GM21723 (cell line): ENCODE data around the gene ZBTB1.
A peak's percentile ranks its signal among the peaks of the same experiment; 100 is the strongest.

Source experiments
- ATAC-seq: cut with Tn5 transposase; IDR thresholded peaks from one replicate; pipeline ENCODE4 v1.9.1; 2021; ENCODE audit warnings: mild to moderate bottlenecking, moderate library complexity; ENCODE audit not compliant: unreplicated experiment

The ZBTB1 gene, protein sequence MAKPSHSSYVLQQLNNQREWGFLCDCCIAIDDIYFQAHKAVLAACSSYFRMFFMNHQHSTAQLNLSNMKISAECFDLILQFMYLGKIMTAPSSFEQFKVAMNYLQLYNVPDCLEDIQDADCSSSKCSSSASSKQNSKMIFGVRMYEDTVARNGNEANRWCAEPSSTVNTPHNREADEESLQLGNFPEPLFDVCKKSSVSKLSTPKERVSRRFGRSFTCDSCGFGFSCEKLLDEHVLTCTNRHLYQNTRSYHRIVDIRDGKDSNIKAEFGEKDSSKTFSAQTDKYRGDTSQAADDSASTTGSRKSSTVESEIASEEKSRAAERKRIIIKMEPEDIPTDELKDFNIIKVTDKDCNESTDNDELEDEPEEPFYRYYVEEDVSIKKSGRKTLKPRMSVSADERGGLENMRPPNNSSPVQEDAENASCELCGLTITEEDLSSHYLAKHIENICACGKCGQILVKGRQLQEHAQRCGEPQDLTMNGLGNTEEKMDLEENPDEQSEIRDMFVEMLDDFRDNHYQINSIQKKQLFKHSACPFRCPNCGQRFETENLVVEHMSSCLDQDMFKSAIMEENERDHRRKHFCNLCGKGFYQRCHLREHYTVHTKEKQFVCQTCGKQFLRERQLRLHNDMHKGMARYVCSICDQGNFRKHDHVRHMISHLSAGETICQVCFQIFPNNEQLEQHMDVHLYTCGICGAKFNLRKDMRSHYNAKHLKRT

DNA sequence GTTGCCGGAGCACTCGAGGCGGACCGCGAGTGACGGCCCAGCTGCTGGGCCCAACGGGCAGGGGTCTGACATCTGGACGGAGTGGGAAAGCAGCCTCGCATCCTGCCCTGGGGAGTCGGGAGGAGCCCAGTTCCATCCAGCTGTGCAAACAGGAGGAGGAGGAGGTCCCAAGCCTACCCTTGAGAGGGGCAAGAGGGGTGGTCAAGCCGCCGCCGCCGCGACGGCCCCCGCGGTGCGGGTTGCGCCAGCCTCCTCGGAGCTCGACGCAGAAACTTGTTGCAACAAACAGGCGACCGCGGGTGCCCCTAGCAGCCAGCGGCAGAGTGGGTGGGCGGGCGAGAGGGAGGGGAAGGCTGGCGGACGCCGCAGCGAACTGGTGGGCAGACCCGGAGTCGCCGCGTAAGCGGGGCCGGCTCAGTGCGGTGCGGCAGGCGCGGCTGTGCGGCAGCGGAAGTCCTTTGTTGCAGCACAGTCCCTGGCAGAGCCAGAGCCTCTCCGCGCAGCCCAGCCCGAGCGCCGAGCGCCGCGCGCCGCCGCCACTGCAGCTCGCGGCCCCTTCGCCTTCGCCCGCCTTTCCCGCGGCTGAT, at the start of gene ZBTB1:
Gene ZBTB1 (plus strand): TSS at position 461 of the 587 bp plus-strand sequence. CDS start 16,735 bp downstream, outside the sequence.
- peak; percentile 24 for ATAC-seq

DNA sequence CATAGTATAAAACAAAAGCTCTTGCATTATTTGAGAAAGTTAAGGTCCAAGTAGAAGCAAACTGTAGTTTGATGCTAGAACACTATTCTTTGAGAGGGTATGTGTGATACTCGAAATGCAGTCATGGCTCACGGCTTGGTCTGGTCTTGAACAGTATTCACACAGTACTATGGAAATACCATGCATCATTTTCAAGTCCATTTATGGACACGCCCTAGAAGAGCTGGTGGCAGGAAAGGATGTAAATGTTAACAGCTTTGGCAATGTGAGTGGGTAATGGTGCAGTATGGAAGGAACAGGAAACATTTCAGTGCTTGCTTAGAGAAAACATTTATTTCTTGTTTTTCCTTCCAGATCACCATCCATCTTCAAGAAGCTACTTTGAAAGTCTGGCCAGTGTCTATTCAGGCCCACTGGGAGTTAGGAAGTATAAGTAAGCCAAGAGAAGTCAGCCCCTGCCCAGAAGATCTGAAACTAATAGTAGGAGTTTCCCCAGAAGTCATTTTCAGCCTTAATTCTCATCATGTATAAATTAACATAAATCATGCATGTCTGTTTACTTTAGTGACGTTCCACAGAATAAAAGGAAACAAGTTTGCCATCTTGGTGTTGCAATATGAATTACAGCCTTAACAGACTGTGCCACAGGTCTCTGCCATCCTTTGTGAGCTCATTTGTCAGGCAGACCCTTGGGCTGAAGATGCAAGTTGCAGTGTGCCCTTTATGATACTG, 45.0 kb upstream of the ZBTB1 start:
- no peak for ATAC-seq

DNA sequence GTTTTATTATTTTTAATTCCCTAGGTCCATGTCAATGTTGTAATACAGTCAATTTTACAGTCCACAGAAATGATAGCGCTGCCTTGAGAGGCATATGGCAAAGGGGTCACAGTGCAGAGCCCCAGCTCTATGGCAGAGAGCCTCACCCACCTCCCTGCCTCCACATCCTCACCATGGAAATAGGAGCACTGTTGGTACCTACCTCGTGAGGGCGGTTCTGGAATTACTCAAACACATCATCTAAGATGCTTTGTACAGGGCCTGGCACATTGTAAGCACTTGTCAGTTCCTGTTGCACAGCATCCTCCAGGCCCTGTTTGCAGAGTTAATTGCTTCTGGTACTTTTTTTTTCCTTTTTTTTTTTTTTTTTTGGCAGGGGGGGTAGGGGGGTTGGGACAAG, 43.3 kb upstream of the ZBTB1 start:
- no peak for ATAC-seq

GRCh38 chr14:64463195-64463594, 41.4 kb upstream of the ZBTB1 start:
- ATAC-seq: peak; percentile 49

GRCh38 chr14:64463873-64464272, 40.7 kb upstream of the ZBTB1 start:
- ATAC-seq: no peak

- ATAC-seq: no peak
Measured at GRCh38 chr14:64464651-64465050, 39.9 kb upstream of the ZBTB1 start.

GRCh38 chr14:64465191-64465822, 39.3 kb upstream of the ZBTB1 start, which contains the start of gene AKAP5:
Gene AKAP5, plus strand, starts transcription at chr14:64465499. Its CDS starts 2,896 bp downstream, at chr14:64468395.
- peak; percentile 62 for ATAC-seq

GRCh38 chr14:64465831-64466554, 38.6 kb upstream of the ZBTB1 start:
- no peak for ATAC-seq

- no peak for ATAC-seq
Measured at GRCh38 chr14:64467101-64467500, 37.5 kb upstream of the ZBTB1 start.

GRCh38 chr14:64467566-64467965, 37.0 kb upstream of the ZBTB1 start:
- no peak for ATAC-seq

DNA sequence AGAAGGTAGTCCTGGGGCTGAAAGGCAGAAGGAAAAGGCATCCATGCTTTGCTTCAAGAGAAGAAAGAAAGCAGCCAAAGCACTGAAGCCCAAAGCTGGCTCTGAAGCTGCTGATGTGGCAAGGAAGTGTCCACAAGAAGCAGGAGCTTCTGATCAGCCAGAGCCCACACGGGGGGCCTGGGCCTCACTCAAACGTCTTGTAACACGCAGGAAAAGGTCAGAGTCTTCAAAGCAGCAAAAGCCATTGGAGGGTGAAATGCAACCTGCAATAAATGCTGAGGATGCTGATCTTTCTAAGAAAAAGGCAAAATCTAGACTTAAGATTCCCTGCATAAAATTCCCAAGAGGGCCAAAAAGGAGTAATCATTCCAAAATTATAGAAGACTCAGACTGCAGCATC, 36.1 kb upstream of the ZBTB1 start:
- ATAC-seq: no peak

DNA sequence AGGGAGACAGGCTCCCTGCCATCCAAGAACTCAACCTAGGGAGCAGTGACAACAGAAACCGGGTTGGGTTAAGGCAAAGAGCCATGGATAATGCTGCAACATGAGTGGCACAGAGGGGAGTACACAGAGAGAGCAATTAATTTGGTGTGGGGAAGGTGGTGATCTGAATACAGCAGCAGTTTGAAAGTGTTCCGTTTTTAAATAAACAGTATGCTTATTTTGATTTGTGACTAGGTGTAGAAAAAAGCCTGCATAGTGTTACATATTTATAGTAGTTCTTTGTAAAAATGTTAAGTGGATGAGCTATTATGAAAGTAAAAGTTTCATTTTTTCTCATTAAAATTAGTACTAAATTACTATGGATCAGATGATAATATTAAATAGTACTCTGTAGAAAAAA, 30.5 kb upstream of the ZBTB1 start:
- ATAC-seq: no peak

- ATAC-seq: no peak
Measured at GRCh38 chr14:64474698-64475097, 29.9 kb upstream of the ZBTB1 start.

DNA sequence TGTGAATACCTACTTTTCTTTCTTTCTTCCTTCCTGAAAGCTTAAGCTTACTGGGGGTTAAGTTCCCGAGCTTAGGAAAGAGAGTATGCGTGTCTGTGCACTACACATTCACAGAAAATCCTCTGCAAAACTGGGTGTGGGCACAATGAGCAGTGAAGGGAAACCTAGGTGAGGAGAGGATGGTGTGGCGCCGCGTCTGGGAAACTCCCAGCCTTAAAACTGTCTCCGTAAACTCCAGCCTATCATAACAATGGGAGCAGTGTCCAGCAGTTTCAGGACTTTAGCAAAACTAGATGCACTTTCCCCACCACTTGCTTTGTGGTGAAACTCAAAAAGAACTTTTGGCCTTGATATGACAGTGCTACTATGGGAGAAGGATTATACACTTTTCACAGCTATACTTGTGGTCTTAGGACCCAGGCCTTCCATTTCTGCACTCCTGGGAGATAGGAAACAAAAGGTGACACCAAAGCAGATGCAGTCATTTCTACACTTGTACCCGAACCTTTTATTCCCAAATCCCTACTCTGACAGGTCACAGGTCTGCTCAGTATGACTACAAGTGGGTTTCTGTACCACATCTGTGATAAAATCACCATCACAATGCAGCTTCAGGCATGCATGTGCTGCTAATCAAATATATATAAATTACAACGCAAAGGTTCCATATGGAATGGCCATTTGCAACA, 28.8 kb upstream of the ZBTB1 start:
- ATAC-seq: no peak

DNA sequence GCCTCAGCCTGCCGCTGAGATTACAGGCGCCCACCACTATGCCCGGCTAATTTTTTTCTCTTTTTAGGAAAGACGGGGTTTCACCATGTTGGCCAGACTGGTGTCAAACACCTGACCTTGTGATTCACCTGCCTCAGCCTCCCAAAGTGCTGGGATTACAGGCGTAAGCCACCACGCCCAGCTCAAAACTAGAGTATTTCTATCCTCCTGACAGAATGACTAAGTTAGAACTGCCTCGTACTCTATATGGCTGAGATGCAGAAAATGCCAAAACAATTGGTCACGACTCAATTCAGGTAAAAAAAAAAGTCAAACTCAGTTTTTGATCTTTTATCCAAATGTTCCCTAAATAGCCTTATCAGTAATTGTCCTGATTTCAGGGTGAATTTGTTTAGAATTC, 28.1 kb upstream of the ZBTB1 start:
- no peak for ATAC-seq

DNA sequence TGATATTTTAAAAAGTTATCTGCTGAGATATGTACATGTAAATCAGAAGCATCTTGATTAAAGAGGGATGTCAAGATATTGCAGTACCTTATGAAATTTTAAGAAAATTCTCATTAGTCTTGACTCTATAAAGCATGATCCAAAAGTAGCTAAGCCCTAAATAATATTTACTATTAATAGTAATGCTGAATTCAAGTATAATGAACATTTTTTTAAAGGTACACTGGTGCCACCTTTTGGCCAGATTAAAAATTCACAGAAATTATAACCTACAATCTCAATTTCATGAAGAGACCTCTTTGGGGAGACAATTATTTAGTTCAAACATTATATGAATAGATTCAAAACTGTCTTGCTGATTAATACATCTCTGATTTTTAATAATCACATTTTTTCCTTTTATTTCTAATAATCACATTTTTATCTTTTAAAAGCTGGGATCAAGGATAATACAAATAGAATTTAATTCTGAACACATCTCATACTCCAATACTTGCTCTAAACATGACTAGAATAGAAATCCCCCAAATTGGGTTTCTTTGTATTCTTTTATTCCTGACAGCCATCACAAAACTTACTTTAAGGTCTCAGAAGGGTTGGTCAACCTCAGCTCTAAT, 25.8 kb upstream of the ZBTB1 start:
- ATAC-seq: no peak

GRCh38 chr14:64488590-64489099, 15.9 kb upstream of the ZBTB1 start:
- ATAC-seq: no peak

DNA sequence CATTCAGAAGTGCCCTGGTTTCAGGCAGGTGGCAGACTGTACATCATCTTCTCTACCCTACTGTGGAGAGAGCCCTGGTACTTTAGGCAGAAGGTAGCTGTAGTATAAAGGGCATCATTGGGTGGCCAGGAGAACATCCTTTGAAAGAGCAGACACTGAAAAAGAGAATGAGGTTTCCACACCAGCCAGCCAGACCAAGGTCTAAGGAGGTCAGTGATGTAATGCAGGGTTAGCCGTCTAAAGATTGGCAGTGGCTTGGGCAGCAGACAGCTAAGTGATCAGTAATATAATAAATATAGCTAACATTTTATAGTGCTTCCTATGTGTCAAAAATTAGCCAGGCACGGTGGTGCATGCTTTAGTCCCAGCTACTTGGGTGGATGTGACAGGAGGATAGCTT, 12.9 kb upstream of the ZBTB1 start:
- ATAC-seq: no peak

DNA sequence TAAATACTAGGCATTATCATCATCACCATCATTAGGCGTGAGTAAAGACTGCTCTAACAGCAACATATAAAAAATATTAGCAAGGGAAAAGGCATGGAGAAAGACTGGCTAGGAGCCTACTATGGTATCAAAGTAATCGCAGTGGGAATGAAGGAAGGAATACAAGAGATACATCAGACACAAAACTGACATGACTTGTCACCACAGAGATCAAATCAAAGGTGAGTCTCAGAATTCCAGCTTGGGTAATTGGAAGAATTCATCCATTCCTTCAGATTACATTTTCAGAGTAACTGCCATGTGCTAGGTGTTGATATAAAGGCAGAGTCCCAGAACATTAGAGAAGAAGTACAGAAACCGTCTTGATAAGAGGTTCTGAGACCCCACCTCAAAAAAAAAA, 11.1 kb upstream of the ZBTB1 start:
- ATAC-seq: no peak
